GM12875 (cell line): ENCODE results near the gene MCRS1.

Experiments
- H3K4me3 ChIP-seq: one replicate; pipeline ENCODE4 v1.5.1; 2011; ENCODE audit warnings: low read depth, low read length, control low read depth
- CTCF ChIP-seq: IDR thresholded peaks from 2 replicates; pipeline ENCODE4 v1.5.1; 2011; ENCODE audit warnings: low read depth, mild to moderate bottlenecking, control low read depth, inconsistent platforms, low read length, moderate library complexity, borderline replicate concordance; ENCODE audit not compliant: insufficient read depth

The MCRS1 gene

GRCh38 chr12:49558526-49558925 is 9.4 kb downstream of the MCRS1 start:
- H3K4me3 ChIP-seq = no peak overlapping the region
- no peak for TF ChIP-seq CTCF

- H3K4me3 ChIP-seq = no peak overlapping the region
- TF ChIP-seq CTCF = no peak
Measured at GRCh38 chr12:49557917-49558215, 10.1 kb downstream of the MCRS1 start.

GRCh38 chr12:49557187-49557916 is 10.6 kb downstream of the MCRS1 start:
- no peak overlapping the region for H3K4me3 ChIP-seq
- no peak for TF ChIP-seq CTCF

- TF ChIP-seq CTCF = no peak
- H3K4me3 ChIP-seq = no peak overlapping the region
Measured at GRCh38 chr12:49556391-49557186, 11.4 kb downstream of the MCRS1 start.

GRCh38 chr12:49555631-49556390 is 12.1 kb downstream of the MCRS1 start:
- no peak overlapping the region for H3K4me3 ChIP-seq
- TF ChIP-seq CTCF = no peak

- no peak overlapping the region for H3K4me3 ChIP-seq
- no peak for TF ChIP-seq CTCF
Measured at GRCh38 chr12:49554266-49554665, 13.7 kb downstream of the MCRS1 start.
